Activated CD4-positive, alpha-beta T cell treated with anti-CD3 and anti-CD28 coated beads, Interleukin-2, Interleukin-4, amounts not matched to agents 100 ng/mL and 50 ng/mL, durations not matched to agents 16 hours and 8 hours (primary cell): ENCODE results near the gene TELO2.

Experiments
- DNase-seq: peaks from one replicate; pipeline ENCODE4 v3.0.0-alpha.2; 2020; ENCODE audit warnings: low spot score

The TELO2 gene

DNA sequence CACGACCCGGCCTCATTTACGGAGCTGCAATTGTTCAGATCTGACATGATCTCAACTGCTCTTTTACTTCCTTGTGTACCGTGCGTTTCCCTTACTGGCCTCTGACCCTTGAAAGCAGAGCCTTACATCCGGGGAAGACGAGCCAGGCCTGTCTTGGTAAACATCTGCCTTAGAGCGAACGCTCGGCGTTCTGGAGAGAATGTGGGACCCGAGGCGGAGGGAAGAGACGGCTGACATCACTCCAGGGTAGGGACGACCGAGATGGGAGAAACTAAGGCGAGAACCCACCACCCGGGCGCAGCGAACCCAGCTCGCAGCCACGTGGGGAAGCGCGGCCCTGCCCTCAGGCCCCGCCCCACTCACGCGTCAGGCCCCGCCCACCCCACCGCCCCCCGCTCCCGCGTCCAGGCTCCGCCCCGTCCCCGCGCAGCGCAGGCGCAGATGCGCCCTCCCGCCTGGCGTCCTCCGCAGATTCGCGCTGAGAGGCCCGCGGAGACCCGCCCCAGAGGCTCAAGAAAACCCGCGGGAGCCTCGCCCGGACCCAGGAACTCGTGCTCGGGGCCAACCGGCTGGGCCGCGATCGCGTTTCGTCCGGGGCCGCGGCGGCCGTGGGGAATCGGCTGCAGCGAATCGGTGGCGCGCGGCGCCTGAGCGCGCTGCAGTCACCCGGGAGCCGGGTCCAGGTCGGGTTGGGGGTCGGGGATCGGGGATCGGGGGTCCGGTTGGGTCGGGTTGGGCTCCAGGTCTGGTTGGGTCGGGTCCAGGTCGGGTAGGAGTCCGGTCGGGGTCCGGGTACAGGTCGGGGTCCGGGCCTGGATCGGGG lies at the start of gene TELO2:
Gene TELO2, plus strand, starts transcription at position 438 of the 823 bp plus-strand sequence. CDS start 922 bp downstream, outside the sequence.
- DNase-seq, result peak; percentile 89

DNA sequence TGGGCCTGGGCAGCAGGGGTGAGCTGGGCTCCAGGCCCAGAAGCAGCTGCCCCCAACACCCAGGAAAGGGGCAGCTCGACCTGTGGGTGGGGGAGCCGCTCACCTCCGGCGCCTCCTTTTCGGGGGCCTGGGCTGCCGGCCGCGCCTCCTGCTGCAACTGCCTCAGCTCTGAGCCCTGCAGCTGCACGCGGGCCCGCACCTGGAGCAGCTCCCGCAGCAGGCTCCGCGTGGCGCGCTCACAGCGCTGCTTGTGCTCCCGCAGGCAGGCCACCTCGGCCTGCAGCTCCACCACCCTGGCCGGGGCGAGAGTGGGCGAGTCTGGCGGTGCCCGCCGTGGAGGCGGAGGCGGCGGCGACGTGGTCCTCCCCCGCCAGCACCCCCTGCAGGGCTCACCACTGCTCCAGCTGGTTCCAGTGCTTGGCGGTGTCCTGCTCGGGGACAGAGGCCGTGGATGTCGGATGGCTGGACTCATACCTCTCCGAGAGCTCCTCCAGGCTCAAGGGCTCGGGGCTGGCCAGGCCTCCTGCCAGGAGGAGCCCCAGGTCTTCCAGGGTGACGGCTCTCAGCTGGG lies 49.7 kb upstream of the TELO2 start:
- no peak for DNase-seq

DNA sequence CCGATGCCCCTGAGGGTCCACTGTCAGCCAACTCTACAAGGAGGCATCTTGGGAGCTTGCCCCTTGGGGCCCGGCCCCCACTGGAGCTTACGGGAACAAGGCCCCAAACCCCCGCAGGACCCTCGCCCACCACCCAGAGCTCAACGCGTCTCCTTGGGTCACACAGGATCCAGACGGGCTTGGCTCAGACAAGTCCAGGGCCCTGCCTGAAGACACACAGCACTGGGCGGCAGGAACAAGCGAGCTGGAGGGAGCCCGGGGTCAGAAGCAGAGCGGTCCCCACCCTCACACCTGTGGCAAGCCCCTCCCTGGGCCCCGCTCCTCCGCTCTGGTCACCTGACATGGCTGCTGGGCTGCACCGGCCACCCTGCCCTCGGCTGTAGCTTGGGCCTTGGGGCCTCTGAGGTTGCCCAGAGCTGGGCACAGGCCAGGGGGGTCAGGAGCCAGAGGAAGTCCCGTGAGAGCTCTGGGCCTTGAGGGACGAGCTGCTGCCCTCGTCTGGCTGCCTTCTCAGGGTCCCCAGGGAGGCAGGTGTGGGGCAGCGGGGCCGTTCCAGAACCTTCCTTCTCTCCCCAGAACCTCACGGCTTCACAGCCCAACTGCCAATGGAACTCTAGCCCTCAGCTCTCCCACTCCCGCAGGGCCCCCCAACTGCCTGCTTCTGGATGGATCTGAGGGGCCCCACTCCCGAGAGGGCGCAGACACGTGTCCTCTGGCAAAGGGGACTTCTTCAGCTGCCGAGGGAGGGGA lies 49.0 kb upstream of the TELO2 start, which contains the start of gene CCDC154:
Gene CCDC154, minus strand, starts transcription at position 577 of the 750 bp plus-strand sequence. Its CDS starts 234 bp downstream, at position 343.
- DNase-seq, result no peak

DNA sequence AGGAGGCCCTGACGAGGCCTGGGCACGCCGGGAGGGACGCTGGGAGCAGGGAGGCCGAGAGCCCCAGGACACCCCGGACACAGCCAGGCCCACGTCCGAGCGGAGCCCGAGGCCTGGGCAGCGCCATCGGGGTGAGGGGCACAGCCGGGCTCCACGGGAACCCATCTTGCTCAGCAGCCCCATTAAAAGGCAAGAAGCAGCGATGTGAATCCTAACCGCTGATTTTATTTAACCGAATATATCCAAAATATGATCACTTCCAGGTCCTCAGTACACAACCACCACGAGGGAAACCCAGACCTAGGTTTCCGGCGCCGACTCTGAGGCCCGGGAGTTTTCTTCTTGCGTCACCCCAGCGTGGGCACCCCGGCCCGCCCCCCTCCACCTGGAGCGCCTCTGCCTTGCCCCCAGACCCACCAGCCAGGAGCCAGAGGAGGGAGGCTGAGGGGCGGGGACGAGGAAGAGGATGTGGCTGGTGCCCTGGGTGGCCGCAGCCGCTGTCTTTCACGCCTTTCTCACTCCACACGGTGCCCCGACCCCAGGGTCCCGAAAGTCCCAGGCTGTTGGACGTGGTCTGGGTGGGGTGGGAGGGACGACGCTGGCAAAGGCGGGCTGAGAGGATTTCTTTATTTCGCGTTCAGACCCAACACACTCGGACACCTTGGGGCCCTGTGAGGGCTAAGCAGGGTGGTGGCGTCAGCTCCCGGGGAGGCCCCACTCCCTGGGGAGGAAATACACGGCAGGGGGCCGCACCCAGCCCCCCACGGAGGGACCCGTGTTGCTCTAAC lies 48.2 kb upstream of the TELO2 start:
- no peak for DNase-seq

DNA sequence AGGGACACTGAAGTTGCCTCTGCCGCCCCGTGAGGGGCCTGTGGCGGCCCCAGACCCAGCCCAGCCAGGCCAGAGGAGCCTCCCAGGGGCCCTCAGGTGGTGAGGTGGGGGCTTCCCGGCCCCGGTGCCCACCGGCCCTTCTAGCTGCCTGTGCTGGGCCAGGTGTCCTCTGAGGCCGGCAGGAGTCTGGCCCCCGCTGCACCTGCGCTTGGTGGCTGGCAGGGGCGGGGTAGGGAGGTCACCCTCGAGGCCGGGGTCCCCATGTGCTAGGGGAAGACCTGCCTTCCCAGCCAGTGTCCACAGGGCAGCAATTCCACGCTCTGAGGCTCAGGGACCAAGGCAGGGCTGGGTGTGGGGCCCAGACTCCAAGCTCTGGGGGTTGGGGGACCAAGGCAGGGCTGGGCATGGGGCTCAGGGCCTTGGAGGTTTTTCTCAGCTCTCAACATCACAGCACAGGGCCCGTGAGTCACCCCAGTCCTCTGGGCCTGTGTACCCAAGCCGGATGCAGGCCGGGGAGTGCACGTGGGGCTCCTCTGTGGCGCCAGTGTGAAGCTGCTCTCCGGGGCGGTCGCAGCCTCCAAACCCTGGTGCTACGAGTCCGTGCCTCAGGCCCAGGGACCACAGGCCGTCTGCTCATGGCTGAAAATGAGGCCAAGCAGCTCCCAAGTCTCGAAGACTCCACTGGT lies 47.5 kb upstream of the TELO2 start:
- no peak for DNase-seq

DNA sequence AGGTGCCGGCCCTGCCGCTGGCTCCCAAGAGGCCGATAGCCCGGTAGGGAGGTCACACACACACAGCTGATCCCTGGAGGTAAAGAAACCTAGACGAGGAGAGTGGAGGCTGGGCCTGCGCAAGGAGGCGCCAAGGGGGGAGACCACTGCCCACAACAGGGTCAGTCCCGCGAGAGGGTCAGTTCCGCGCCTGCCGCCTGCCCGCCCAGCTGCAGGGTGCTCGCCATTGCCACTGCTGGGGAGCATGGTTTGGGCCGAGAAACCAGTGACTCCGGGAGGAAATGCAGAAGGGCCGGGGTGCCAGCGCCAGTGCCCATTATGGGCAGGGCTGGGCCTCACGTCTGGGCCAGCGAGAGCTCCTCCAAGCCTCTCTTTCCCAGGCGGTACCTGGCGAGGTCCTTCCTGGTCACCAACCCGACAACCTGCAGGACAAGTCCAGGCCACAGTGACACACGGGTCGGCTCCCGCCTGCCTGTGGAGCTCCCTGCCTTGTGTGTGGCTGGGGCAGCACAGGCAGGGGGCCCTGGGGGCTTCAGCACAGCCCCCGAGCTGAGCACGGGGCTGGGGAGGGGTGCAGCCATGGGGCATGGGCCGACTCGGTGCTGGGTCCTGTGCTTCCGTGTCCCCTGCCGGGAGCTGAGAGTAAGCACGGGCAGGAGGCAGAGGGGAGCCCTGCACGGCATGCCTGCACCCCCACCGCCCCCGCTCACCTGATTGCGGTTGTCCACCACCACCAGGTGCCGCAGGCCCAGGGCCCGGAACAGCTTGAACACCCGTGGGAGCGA lies 46.7 kb upstream of the TELO2 start:
- no peak for DNase-seq

DNA sequence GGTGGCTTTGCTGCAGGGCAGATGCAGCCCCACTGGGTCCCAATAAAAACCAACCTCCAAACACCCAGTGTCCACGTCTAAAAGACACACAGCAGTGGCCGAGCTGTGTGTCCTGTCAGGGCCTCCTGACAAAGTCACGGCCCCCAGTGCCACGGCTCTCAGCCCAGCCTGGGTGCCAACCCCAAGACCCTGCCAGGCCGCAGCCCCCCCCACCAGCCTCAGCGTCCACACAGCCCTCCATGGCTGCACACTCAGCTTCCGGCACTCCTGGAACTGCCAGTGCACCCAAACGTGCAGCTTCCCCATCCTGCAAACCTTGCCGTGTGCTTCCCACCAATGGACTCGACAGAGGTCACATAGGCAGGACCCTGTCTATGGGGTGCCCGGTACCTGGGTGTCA lies 45.2 kb upstream of the TELO2 start:
- no peak for DNase-seq

DNA sequence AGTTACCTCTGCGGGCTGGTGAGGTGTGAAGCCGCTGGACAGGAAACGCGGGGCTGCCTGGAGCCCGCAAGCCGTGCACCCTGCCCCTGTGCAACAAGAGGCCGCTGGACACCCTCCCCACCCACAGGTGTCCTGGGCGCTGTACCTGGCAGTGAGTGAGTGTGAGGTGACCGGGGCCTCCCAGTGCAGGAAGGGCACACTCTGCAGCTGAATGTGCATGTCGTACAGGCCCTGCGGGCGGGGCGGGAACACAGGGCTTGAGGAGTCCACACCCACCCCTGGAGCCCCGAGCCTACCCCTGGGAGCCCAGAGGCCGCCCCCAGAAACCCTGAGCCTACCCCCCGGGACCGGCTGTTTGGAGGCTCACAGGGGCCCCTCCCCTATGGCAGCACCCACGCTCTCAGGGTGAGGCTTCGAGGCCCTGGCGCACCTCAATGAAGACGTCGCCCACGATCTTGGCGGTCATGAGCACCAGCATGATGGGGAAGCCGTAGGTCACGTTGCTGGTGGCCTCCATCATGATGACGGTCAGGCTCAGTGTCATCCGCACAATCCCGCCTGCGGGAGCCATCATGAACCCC lies 44.5 kb upstream of the TELO2 start:
- DNase-seq, result no peak

DNA sequence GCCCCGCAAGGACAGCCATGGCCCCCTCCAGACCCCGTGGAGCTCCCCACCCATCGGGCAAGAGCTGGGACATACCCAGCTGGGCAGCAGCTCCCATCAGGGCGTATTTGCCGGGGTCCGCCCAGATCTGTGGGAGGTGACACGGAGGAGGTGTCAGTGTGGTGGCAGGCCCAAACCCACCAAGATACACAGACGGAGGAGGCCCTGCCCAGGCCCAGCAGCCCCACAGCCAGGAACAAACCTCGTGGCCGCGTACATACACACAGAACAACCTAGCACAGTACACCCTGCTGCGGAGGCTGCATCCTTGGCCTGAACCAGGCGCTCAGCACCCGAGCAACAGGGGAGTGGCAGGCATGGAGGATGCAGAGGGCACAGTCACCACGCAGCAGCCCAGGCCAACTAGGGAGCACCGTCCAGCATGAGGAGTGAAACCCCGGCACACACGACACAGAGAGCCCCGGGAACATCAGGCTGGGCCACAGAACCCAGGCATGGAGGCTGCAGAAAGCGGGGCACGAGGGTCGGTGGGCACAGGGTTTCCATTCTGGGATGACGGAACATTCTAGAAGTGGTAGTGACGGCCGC lies 43.9 kb upstream of the TELO2 start:
- DNase-seq, result no peak

DNA sequence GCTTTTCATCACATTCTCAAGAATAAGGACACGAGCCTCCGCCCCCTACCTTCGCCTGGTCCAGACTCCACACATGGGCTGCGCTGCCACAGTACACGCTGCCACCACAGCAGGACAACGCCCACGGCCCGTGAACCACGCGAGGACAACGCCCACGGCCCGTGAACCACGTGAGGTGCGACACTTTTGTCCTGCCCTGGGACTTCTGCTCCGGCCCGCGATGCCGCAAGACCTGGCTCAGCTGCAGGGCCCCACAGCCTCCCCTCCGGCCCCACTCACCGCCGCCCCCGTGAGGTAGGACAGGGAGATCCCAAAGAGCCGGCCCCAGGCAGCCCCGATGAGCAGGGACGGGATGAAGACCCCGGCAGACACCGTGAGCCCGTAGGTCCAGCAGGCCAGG lies 42.9 kb upstream of the TELO2 start:
- DNase-seq, result no peak

DNA sequence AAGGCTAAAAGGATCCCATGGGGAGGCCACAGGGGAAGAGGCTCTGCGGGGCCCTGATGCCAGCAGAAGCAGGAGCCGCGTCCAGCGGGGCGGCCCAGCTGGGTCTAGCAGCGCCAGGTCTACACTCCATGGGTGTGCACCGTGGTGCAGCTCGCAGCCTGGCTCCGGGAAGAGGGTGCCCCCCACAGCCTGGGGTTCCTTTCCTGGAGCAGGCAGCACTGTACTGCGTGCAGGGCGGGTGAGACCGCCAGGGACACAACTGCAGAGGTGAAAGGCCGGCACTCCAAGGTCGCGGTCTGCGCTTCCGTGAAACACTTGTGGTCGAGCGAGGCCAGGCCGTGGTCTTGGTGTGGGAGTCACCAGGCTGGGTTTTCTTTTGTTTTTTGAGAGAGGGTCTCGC lies 42.3 kb upstream of the TELO2 start:
- DNase-seq, result no peak

DNA sequence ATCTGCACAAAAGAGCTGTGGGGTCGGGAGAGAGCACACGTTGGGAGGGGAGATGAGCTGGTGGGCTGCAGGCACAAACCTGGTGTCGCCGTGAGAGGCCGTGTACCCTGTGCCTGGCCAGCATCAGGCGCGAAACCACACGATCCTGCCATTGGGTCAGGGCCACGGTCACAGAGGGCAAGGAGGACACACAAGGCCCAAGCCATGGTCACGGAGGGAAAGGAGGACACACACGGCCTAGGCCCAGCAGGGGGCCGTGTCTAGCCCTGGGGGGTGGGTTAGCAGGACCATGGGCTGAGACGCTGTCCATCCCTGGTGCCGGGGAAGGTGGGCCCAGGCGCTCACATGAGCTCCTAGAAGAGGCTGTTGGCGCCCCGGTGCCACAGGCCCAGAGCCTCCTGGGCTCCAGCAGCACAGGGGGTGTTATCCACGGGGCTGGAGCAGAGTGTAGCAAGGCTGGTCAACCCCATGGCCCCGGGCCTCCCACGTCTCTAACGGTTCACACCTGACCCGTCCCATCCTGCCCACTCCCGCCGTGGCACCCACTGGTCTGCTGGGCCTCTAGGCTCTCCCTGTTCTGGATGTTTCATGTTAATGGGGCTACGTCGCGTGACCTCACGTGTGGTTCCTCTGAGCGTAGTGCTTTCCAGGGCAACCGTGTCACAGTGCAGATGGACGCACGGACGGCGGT lies 41.3 kb upstream of the TELO2 start:
- no peak for DNase-seq

DNA sequence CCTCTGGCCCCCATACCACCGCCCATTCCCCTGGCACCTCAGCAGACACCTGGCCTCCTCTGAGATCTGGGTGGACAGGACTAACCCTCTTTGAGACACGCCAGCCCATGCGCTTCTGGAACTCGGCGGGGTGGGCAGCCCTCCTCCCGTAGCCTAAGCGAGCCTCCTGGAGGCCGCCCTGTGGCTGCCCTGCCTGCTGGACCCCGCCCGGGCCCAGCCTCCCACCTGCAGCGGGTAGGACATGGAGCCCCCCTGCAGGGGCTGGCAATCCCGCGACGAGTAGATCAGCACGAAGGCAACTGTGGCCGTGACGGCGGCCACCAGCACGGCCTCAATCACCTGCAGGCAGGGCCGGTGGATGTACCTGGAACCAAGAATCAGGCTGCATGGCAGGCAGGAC lies 40.6 kb upstream of the TELO2 start:
- DNase-seq, result no peak

DNA sequence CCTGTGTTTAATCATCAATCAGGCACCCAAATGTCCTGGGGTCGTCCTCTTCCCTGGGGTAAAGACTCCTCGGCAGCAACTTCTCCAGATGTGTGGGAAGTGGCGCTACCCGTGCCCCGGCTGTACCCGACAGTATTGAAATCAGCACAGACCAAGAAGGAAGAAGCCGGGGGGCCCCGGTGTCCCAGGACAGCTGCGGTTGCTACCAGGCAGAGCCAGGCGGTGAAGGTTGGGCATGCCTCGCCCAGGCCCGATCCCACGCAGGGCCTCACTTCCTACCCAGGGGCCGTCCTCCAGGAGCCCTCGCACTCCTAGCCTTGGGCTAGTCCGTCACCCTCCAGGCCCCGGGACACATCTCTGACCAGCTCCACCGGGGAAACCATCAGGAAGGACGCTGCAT lies 39.8 kb upstream of the TELO2 start:
- no peak for DNase-seq

DNA sequence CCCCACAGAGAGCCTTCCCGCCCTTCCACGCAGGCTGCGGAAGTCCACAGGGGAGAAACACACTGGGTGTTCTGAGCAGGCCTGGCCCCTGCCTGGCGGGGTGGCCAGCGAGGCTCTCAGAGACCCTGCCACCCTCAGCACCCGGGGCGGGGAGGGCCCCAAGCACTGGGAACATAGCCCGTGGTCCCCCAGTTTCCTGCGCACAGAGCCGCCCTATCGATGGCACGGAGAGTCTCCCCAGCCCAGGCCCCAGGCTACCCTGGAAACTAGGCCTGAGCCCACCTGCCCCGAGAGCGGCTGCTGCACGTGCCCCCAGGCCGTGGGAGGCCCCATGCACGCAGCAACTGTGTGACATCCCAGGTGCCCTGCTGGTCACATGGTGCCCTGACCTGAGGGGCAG lies 38.6 kb upstream of the TELO2 start:
- DNase-seq, result no peak

DNA sequence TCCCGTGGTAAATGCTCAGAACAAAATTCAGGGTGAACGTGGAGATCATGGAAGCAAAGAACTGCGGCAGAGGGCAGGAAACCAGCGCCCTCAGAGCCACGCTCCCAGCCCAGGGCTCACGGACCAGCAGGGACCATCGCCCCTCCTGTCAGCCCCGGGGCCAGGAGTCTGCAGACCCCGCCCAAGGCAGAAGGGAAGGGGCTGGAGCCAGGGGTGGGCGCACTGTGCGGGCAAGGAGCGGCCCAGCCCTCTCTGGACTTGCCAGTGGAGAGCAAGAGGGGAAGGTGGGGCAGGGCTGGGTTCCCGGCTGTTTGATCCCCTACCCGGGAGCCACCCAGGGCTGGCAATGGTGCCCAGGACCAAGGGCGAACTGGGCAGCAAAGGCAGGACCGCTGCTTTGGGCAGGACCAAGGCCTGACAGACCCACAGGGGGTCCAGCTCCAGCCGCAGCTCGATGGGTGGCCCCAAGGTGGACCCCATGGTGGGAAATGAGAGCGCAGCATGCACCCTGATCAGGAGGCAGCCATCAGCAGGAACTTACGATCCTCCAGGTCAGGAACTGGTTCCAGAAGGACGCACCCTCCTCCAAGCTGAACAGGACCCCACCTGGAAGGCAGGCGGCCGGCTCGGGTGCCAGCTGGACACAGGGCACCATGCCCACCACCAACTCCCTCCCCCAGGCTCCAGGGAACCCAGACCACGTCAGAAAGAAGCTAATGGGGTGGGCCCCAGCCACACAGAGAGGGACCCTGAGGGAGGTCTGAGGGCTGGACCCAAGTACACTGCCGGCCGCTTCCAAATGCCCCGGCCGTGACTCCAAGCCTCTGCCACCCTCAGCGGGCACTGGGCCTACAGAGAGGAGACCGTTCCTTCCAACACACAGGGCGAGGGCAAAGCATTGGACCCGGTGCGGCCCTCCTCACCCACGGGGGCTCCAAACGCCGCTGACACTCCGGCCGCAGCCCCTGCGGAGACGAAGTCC lies 37.7 kb upstream of the TELO2 start:
- DNase-seq, result no peak

DNA sequence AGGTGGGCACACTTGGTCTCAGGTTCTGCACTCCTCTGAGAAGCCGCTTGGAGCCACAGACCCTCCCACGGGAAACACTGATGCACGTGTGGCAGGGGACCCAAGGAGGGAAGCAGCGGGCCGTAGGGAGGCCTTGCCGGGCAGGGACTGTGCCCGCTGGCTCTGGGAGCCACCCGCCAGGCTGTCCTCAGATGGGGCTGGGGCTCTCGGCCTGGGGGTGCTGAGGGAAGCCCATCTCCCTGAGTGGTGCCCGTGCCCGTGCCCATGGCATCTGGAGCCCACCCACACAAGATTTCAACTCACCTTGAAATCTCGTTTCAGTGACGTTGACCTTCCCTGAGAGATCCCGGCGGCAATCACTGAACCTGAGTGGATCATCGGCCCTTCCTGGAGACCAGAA lies 36.2 kb upstream of the TELO2 start:
- no peak for DNase-seq
